Loucy (cell line): Measurements from ENCODE around the gene CLEC2D.

Source experiments
- EZH2phosphoT487 ChIP-seq: fragments of 200-600 bp; IDR thresholded peaks from 2 replicates; pipeline ENCODE4 v1.6.1; 2018; ENCODE audit warnings: antibody characterized with exemption, mild to moderate bottlenecking, moderate library complexity, borderline replicate concordance
- TF ChIP-seq, protein P1 (sequence below): fragments of 200-600 bp; sonication (generic); conservative IDR thresholded peaks from 2 replicates; pipeline ENCODE4 v1.5.1; 2014; ENCODE audit warnings: mild to moderate bottlenecking, antibody characterized with exemption, low read length

GRCh38 chr12:9636851-9637206, 32.7 kb upstream of the CLEC2D start:
- TF ChIP-seq, protein P1, sequence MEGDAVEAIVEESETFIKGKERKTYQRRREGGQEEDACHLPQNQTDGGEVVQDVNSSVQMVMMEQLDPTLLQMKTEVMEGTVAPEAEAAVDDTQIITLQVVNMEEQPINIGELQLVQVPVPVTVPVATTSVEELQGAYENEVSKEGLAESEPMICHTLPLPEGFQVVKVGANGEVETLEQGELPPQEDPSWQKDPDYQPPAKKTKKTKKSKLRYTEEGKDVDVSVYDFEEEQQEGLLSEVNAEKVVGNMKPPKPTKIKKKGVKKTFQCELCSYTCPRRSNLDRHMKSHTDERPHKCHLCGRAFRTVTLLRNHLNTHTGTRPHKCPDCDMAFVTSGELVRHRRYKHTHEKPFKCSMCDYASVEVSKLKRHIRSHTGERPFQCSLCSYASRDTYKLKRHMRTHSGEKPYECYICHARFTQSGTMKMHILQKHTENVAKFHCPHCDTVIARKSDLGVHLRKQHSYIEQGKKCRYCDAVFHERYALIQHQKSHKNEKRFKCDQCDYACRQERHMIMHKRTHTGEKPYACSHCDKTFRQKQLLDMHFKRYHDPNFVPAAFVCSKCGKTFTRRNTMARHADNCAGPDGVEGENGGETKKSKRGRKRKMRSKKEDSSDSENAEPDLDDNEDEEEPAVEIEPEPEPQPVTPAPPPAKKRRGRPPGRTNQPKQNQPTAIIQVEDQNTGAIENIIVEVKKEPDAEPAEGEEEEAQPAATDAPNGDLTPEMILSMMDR = no peak
- TF ChIP-seq EZH2phosphoT487 = no peak
